ENCODE results near the gene ZNF77. TPM values are rescaled to one million over a fixed set of nuclear protein-coding genes. Genes with fewer than 3 reads are reported as not detected.

Gene ZNF77
- total RNA-seq, 1 experiment from 2014 or later, result 5.9 TPM

- RAD21 ChIA-PET (ENCODE audit: low non-redundant PET in 1 of 2, low total read pairs in 2 of 2, uncharacterized antibody in 2 of 2, unreplicated experiment in 2 of 2), result no interaction called here
- H3K4me2 ChIP-seq (ENCODE audit: low read length), result no peak overlapping the region
- intact Hi-C loops (cut with micrococcal nuclease), result no loop called here
- no peaks in the 10 kb centered on the region for H3K9me3 ChIP-seq (ENCODE audit: control insufficient read depth in 1 of 2, insufficient read depth in 1 of 2, low read depth in 1 of 2, low read length in 2 of 2)
- H3K9ac ChIP-seq (ENCODE audit: low read length), result no peak overlapping the region
- H3K9me2 ChIP-seq (ENCODE audit: insufficient read depth), result no peaks in the 10 kb centered on the region
- no peak overlapping the region for H3K4me3 ChIP-seq (replicated peaks in 1 of 2; ENCODE audit: low read depth in 1 of 2, low read length in 2 of 2)
- no peaks in the 10 kb centered on the region for H3K27me3 ChIP-seq (ENCODE audit: insufficient read depth, low read length)
- H4K20me1 ChIP-seq (ENCODE audit: insufficient read depth), result no peaks in the 10 kb centered on the region
- TF ChIP-seq CEBPB (IDR thresholded peaks at IDR 0.05; ENCODE audit: low read depth), result no peak
- TF ChIP-seq SRF (IDR thresholded peaks at IDR 0.05; ENCODE audit: low read depth), result no peak
- no peak for TF ChIP-seq CTCF (IDR thresholded peaks at IDR 0.05 in 2 of 3, conservative IDR thresholded peaks at IDR 0.05 in 1 of 3; ENCODE audit: borderline replicate concordance in 1 of 3, insufficient read depth in 1 of 3, low read depth in 2 of 3, low read length in 2 of 3)
- TF ChIP-seq SIN3A (IDR thresholded peaks at IDR 0.05; ENCODE audit: low read depth), result no peak
- no peak for TF ChIP-seq RAD21 (IDR thresholded peaks at IDR 0.05; ENCODE audit: low read depth)
- no peak for TF ChIP-seq ZFX (IDR thresholded peaks at IDR 0.05)
- TF ChIP-seq REST (IDR thresholded peaks at IDR 0.05; ENCODE audit: low read depth), result no peak
- no peak for TF ChIP-seq EGR1 (IDR thresholded peaks at IDR 0.05; ENCODE audit: low read depth)
- TF ChIP-seq SP1 (IDR thresholded peaks at IDR 0.05; ENCODE audit: low read depth), result no peak
- TF ChIP-seq JUND (IDR thresholded peaks at IDR 0.05), result no peak
- no peak for TF ChIP-seq ELF1 (IDR thresholded peaks at IDR 0.05; ENCODE audit: borderline replicate concordance, low read depth)
- TF ChIP-seq ATF3 (IDR thresholded peaks at IDR 0.05), result no peak
- TF ChIP-seq YY1 (IDR thresholded peaks at IDR 0.05; ENCODE audit: extremely low read depth, insufficient replicate concordance, low read depth, low read length), result no peak
- no peak for TF ChIP-seq POLR2A (IDR thresholded peaks at IDR 0.05; ENCODE audit: borderline replicate concordance, extremely low read depth, insufficient read depth, insufficient read length)
- no peak for TF ChIP-seq MAX (IDR thresholded peaks at IDR 0.05)
- TF ChIP-seq POLR2AphosphoS5 (IDR thresholded peaks at IDR 0.05; ENCODE audit: low read depth, low read length), result no peak
- no peak overlapping the region for H2AFZ ChIP-seq (ENCODE audit: low read depth, low read length, poor library complexity, severe bottlenecking)
- DNase-seq (ENCODE audit: low read depth, low spot score) (no peak), ATAC-seq (no peak)
- BruUV-seq (replicated peaks), result no TSS peak
- CTCF ChIA-PET, result no interaction called here
- no peaks in the 10 kb centered on the region for H3K79me2 ChIP-seq (ENCODE audit: insufficient read depth, low read length)
- no peaks in the 10 kb centered on the region for H3K4me1 ChIP-seq (ENCODE audit: control insufficient read depth in 1 of 2, insufficient read depth in 2 of 2, low read length in 2 of 2)
- H3K36me3 ChIP-seq (ENCODE audit: control insufficient read depth in 1 of 2, insufficient read depth in 2 of 2, low read length in 2 of 2), result no peaks in the 10 kb centered on the region
- POLR2A ChIA-PET, result no interaction called here
- H3K27ac ChIP-seq (ENCODE audit: low read depth, low read length), result no peak overlapping the region
These were observed 48.8 kb upstream of the ZNF77 start for GRCh38 chr19:2993579-2993978.

Data from HCT116 (cell line).